GM23248 (cell line): ENCODE data around the gene PITPNM3. TPM values are rescaled to one million over a fixed set of nuclear protein-coding genes. Genes with fewer than 3 reads are reported as not detected.
A peak's percentile ranks its signal among the peaks of the same experiment; 100 is the strongest.

Source experiments
- DNase-seq: peaks from one replicate; pipeline ENCODE4 v3.0.0-alpha.2; 2015
- H2AFZ ChIP-seq: fragments of 200-600 bp; sonication (generic); 2 replicates; pipeline ENCODE4 v1.6.1; 2016; ENCODE audit warnings: antibody characterized with exemption
- H3F3A ChIP-seq: fragments of 200-600 bp; sonication (generic); 2 replicates; pipeline ENCODE4 v1.6.1; 2016; ENCODE audit warnings: mild to moderate bottlenecking, antibody characterized with exemption, mixed run types; ENCODE audit not compliant: insufficient read depth
- H3K27ac ChIP-seq: fragments of 200-600 bp; sonication (generic); 2 replicates; pipeline ENCODE4 v1.5.1; 2016; ENCODE audit warnings: mild to moderate bottlenecking
- H3K27me3 ChIP-seq: fragments of 200-600 bp; sonication (generic); replicated peaks from 2 replicates; pipeline ENCODE4 v1.6.1; 2016; ENCODE audit warnings: mild to moderate bottlenecking; ENCODE audit not compliant: insufficient read depth
- H3K36me3 ChIP-seq: fragments of 200-600 bp; sonication (generic); 2 replicates; pipeline ENCODE4 v1.6.1; 2016; ENCODE audit warnings: low read depth, mild to moderate bottlenecking
- H3K4me1 ChIP-seq: fragments of 200-600 bp; sonication (generic); 2 replicates; pipeline ENCODE4 v1.6.1; 2016; ENCODE audit warnings: mild to moderate bottlenecking; ENCODE audit not compliant: insufficient read depth
- H3K4me2 ChIP-seq: fragments of 200-600 bp; sonication (generic); one replicate; pipeline ENCODE4 v1.6.1; 2016; ENCODE audit warnings: mild to moderate bottlenecking; ENCODE audit not compliant: unreplicated experiment
- H3K4me3 ChIP-seq: fragments of 200-600 bp; sonication (generic); 2 replicates; pipeline ENCODE4 v1.5.1; 2016; ENCODE audit warnings: mild to moderate bottlenecking
- H3K79me2 ChIP-seq: fragments of 200-600 bp; sonication (generic); 2 replicates; pipeline ENCODE4 v1.6.1; 2016; ENCODE audit warnings: mild to moderate bottlenecking; ENCODE audit not compliant: insufficient read depth
- H3K9ac ChIP-seq: fragments of 200-600 bp; sonication (generic); 2 replicates; pipeline ENCODE4 v1.6.1; 2016; ENCODE audit warnings: mild to moderate bottlenecking
- H3K9me2 ChIP-seq: fragments of 200-600 bp; sonication (generic); 2 replicates; pipeline ENCODE4 v1.6.1; 2016; ENCODE audit warnings: mixed run types, mild to moderate bottlenecking, moderate library complexity; ENCODE audit not compliant: insufficient read depth
- H3K9me3 ChIP-seq: fragments of 200-600 bp; sonication (generic); one replicate; pipeline ENCODE4 v1.6.1; 2017; ENCODE audit warnings: low read depth
- H4K20me1 ChIP-seq: fragments of 200-600 bp; sonication (generic); 2 replicates; pipeline ENCODE4 v1.6.0; 2016; ENCODE audit not compliant: insufficient read depth
- EZH2 ChIP-seq: fragments of 200-600 bp; sonication (generic); IDR thresholded peaks from 2 replicates; pipeline ENCODE4 v1.6.1; 2018; ENCODE audit warnings: antibody characterized with exemption, mild to moderate bottlenecking; ENCODE audit not compliant: insufficient read depth, poor library complexity, severe bottlenecking
- EZH2phosphoT487 ChIP-seq: fragments of 200-600 bp; sonication (generic); IDR thresholded peaks from 2 replicates; pipeline ENCODE4 v1.6.1; 2018; ENCODE audit warnings: antibody characterized with exemption, moderate library complexity, mild to moderate bottlenecking, low read depth; ENCODE audit not compliant: insufficient read depth
- WGBS, 2 experiments: methylation state at CpG; one replicate each; pipeline ENCODE4 v1.1.6; 2015 to 2017; ENCODE audit warnings: low lambda C conversion rate in 2 of 2, low coverage in 1 of 2; ENCODE audit errors: missing lambda C conversion rate in 2 of 2; 5-methylcytosine and 5-hydroxymethylcytosine counted together
- in situ Hi-C: fragments of 300-500 bp; cut with MboI; formaldehyde crosslinking; loops from 2 replicates; pipeline ENCODE4 v1.15.0; 2020
- polyA plus RNA-seq: library from polyadenylated mRNA; unstranded; fragments of >200 nt; fragmentation: Nextera tagmentation; extraction: Ambion mirVana; gene quantifications from 2 replicates; pipeline ENCODE4 v1.2.1, GENCODE V29; 2016
- total RNA-seq: library from RNA; depleted of rRNA; stranded (reverse); fragments of >200 nt; shearing (Covaris generic); gene quantifications from 2 replicates; pipeline ENCODE4 v1.2.3, GENCODE V29; 2014

The PITPNM3 gene
- total and polyA plus RNA-seq, 2 experiments from 2014 or later = 6.5 to 12.8 TPM

GRCh38 chr17:6559753-6560215 lies 3.4 kb upstream of the PITPNM3 start:
- H3K79me2 ChIP-seq = no peaks in the 10 kb centered on the region
- H4K20me1 ChIP-seq = no peaks in the 10 kb centered on the region
- H3K4me3 ChIP-seq = no peak overlapping the region
- H3F3A ChIP-seq = no peaks in the 10 kb centered on the region; the same call in 1 of the 2 replicates
- DNase-seq = no peak
- H3K9me3 ChIP-seq = no peaks in the 10 kb centered on the region
- in situ Hi-C loops = no loop called here
- no peaks in the 10 kb centered on the region for H3K27me3 ChIP-seq
- no peak for TF ChIP-seq EZH2
- no peak for TF ChIP-seq EZH2phosphoT487
- no peak overlapping the region for H3K9ac ChIP-seq
- 85% methylated on average over 5 of the region's 5 CpGs for WGBS, 2 experiments
- no peaks in the 10 kb centered on the region for H3K9me2 ChIP-seq
- H2AFZ ChIP-seq = no peak overlapping the region
- no peaks in the 10 kb centered on the region for H3K36me3 ChIP-seq
- H3K4me1 ChIP-seq = 0 out of 2 replicates have a peak, but pooled peaks cover 3% of the 10 kb centered on the region
- no peak overlapping the region for H3K27ac ChIP-seq
- H3K4me2 ChIP-seq = no peak overlapping the region

GRCh38 chr17:6558932-6559752 lies 2.8 kb upstream of the PITPNM3 start:
- in situ Hi-C loops = no loop called here
- TF ChIP-seq EZH2 (no peak), EZH2phosphoT487 (no peak)
- H3K27me3 ChIP-seq = no peaks in the 10 kb centered on the region
- H3K36me3 ChIP-seq = no peaks in the 10 kb centered on the region
- H3K9me2 ChIP-seq = no peaks in the 10 kb centered on the region
- no peak for DNase-seq
- no peaks in the 10 kb centered on the region for H3K79me2 ChIP-seq
- H2AFZ ChIP-seq = no peak overlapping the region
- no peak overlapping the region for H3K4me3 ChIP-seq
- no peak overlapping the region for H3K27ac ChIP-seq
- no peaks in the 10 kb centered on the region for H4K20me1 ChIP-seq
- no peaks in the 10 kb centered on the region for H3K9me3 ChIP-seq
- H3K9ac ChIP-seq = no peak overlapping the region
- 90 to 96% methylated on average over 11 of the region's 11 CpGs for whole genome bisulfite sequencing, 2 experiments
- no peaks in the 10 kb centered on the region; the same call in 1 of the 2 replicates for H3F3A ChIP-seq
- no peak overlapping the region for H3K4me2 ChIP-seq
- H3K4me1 ChIP-seq = 0 out of 2 replicates have a peak, but pooled peaks cover 3% of the 10 kb centered on the region

GRCh38 chr17:6558276-6558675 lies 1.9 kb upstream of the PITPNM3 start:
- H3K9me2 ChIP-seq = no peaks in the 10 kb centered on the region
- WGBS, 2 experiments = 87 to 91% methylated on average over 6 of the region's 6 CpGs
- DNase-seq = no peak

GRCh38 chr17:6557040-6557438 lies 684 bp upstream of the PITPNM3 start:
- H3K9me3 ChIP-seq = no peaks in the 10 kb centered on the region
- no peaks in the 10 kb centered on the region for H3K9me2 ChIP-seq
- H3K4me3 ChIP-seq = no peak overlapping the region
- no peak for DNase-seq
- no peak overlapping the region for H3K9ac ChIP-seq
- TF ChIP-seq EZH2 = no peak
- TF ChIP-seq EZH2phosphoT487 = no peak
- H3K4me2 ChIP-seq = no peak overlapping the region
- H2AFZ ChIP-seq = peak overlapping the region; percentile 53
- H3K36me3 ChIP-seq = no peaks in the 10 kb centered on the region
- no peaks in the 10 kb centered on the region; the same call in 1 of the 2 replicates for H3F3A ChIP-seq
- H3K79me2 ChIP-seq = no peaks in the 10 kb centered on the region
- WGBS, 2 experiments = 77 to 81% methylated on average over 9 of the region's 9 CpGs
- in situ Hi-C loops = no loop called here
- no peaks in the 10 kb centered on the region for H4K20me1 ChIP-seq
- H3K4me1 ChIP-seq = 0 out of 2 replicates have a peak, but pooled peaks cover 3% of the 10 kb centered on the region
- no peaks in the 10 kb centered on the region for H3K27me3 ChIP-seq
- H3K27ac ChIP-seq = no peak overlapping the region

More at GRCh38 chr17:6558276-6558675, 1.9 kb upstream of the PITPNM3 start:
- TF ChIP-seq EZH2phosphoT487 = no peak
- no peak for TF ChIP-seq EZH2
- H3K4me2 ChIP-seq = no peak overlapping the region
- no peaks in the 10 kb centered on the region for H3K9me3 ChIP-seq
- no peak overlapping the region for H3K9ac ChIP-seq
- H3K4me1 ChIP-seq = 0 out of 2 replicates have a peak, but pooled peaks cover 3% of the 10 kb centered on the region
- no peaks in the 10 kb centered on the region for H4K20me1 ChIP-seq
- H3K27me3 ChIP-seq = no peaks in the 10 kb centered on the region
- no peak overlapping the region for H3K4me3 ChIP-seq
- in situ Hi-C loops = no loop called here
- no peaks in the 10 kb centered on the region for H3K36me3 ChIP-seq
- no peaks in the 10 kb centered on the region; the same call in 1 of the 2 replicates for H3F3A ChIP-seq
- H3K79me2 ChIP-seq = no peaks in the 10 kb centered on the region
- no peak overlapping the region for H2AFZ ChIP-seq
- no peak overlapping the region for H3K27ac ChIP-seq
